A549 (cell line): Measurements from ENCODE around the gene DHX16.
"Not testable (repeated sequence)": the region's sequence is repeated elsewhere in the genome, so short reads cannot be mapped to it uniquely, and the experiment has no call there.

Experiments
- CEBPB ChIP-seq, 2 experiments: fragments of >200 bp in 1 of 2; sonication (Bioruptor Twin) in 1 of 2; formaldehyde crosslinking in 1 of 2; IDR thresholded peaks; 2 replicates each; pipeline ENCODE4 v1.6.1; 2012 to 2016
- CTCF ChIP-seq: fragments of >200 bp; sonication (Bioruptor Twin); formaldehyde crosslinking; IDR thresholded peaks from 3 replicates; pipeline ENCODE4 v1.5.1; 2016
- EP300 ChIP-seq, 2 experiments: fragments of >200 bp; sonication (Bioruptor Twin); formaldehyde crosslinking; IDR thresholded peaks; 2 replicates in 1 of 2; 3 replicates in 1 of 2; pipeline ENCODE4 v1.6.1; 2016 to 2017
- HMGXB4 ChIP-seq: fragments of 250-450 bp; sonication (Bioruptor Pico); IDR thresholded peaks from 2 replicates; pipeline ENCODE4 v1.5.0; 2021; ENCODE audit warnings: mild to moderate bottlenecking, moderate library complexity, borderline replicate concordance
- HOXA7 ChIP-seq: fragments of 250-450 bp; sonication (Bioruptor Pico); IDR thresholded peaks from 2 replicates; pipeline ENCODE4 v1.5.0; 2020; ENCODE audit warnings: mild to moderate bottlenecking, moderate library complexity
- MAX ChIP-seq: IDR thresholded peaks from 2 replicates; pipeline ENCODE4 v1.6.1; 2012
- PHF8 ChIP-seq: fragments of 200-600 bp; sonication (generic); IDR thresholded peaks from 2 replicates; pipeline ENCODE4 v1.6.1; 2016; ENCODE audit warnings: low read depth, mild to moderate bottlenecking, antibody characterized with exemption, moderate library complexity, borderline replicate concordance
- RAD21 ChIP-seq, 2 experiments: fragments of >200 bp in 1 of 2; sonication (Bioruptor Twin) in 1 of 2; formaldehyde crosslinking in 1 of 2; IDR thresholded peaks in 1 of 2; conservative IDR thresholded peaks in 1 of 2; 2 replicates in 1 of 2; 3 replicates in 1 of 2; pipeline ENCODE4 v1.6.1; 2012 to 2018; ENCODE audit warnings: inconsistent platforms in 1 of 2
- RCOR1 ChIP-seq: fragments of 150-350 bp; IDR thresholded peaks from 2 replicates; pipeline ENCODE4 v1.6.1; 2014; ENCODE audit warnings: antibody characterized with exemption, low read length, low read depth
- RFX5 ChIP-seq: fragments of 450-650 bp; IDR thresholded peaks from 2 replicates; pipeline ENCODE4 v1.7.1; 2014; ENCODE audit warnings: antibody characterized with exemption, mild to moderate bottlenecking, moderate library complexity

GRCh38 chr6:30717845-30718720 lies 45.3 kb upstream of the DHX16 start:
- not testable (repeated sequence) for TF ChIP-seq CEBPB (IDR thresholded peaks at IDR 0.05); PHF8; MAX; HMGXB4; CTCF; RFX5; EP300 (IDR thresholded peaks at IDR 0.05); RCOR1; RAD21 (conservative IDR thresholded peaks at IDR 0.05 in 1 of 2, IDR thresholded peaks at IDR 0.05 in 1 of 2); HOXA7 (CRISPR knock-in tag)
